Astrocyte of the cerebellum (primary cell): ENCODE results near the gene NLGN3.

Source experiments
- DNase-seq: peaks from one replicate; pipeline ENCODE4 v3.0.0-alpha.2; 2011; ENCODE audit warnings: low read depth
- H3K4me3 ChIP-seq: 2 replicates; pipeline ENCODE4 v1.5.1; 2011; ENCODE audit warnings: mild to moderate bottlenecking, low read depth, low read length, moderate library complexity
- in situ Hi-C: cut with HindIII; loops from 2 replicates; pipeline ENCODE4 v1.10.0; 2017; ENCODE audit warnings: low sequenced_read_pairs
- TF ChIP-seq, protein P1 (sequence below): IDR thresholded peaks from 2 replicates; pipeline ENCODE4 v1.5.1; 2012; ENCODE audit warnings: low read length, low read depth, moderate library complexity, mild to moderate bottlenecking; ENCODE audit errors: missing control alignments

NLGN3 gene

DNA sequence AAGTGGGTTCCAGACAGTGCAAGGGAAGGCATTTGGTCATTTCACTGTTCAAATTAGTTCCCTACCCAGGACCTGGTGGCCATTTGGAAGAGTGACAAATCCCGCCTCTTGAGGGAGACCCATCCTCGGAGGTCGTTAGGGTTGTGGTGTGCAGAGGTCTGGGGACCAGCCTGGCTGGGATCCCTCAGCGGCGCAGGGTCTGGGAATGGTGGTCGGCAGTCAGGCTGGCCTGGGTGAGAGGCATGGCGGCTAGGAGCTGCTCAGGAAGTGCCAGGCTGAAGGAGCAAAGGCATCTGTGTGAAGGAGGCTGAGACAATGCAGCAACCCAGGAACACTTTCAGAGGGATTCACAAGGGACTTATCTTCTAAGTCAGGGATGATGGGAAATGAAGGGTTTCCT is 6.7 kb downstream of the NLGN3 start:
- no peak for DNase-seq
- TF ChIP-seq, protein P1, sequence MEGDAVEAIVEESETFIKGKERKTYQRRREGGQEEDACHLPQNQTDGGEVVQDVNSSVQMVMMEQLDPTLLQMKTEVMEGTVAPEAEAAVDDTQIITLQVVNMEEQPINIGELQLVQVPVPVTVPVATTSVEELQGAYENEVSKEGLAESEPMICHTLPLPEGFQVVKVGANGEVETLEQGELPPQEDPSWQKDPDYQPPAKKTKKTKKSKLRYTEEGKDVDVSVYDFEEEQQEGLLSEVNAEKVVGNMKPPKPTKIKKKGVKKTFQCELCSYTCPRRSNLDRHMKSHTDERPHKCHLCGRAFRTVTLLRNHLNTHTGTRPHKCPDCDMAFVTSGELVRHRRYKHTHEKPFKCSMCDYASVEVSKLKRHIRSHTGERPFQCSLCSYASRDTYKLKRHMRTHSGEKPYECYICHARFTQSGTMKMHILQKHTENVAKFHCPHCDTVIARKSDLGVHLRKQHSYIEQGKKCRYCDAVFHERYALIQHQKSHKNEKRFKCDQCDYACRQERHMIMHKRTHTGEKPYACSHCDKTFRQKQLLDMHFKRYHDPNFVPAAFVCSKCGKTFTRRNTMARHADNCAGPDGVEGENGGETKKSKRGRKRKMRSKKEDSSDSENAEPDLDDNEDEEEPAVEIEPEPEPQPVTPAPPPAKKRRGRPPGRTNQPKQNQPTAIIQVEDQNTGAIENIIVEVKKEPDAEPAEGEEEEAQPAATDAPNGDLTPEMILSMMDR: no peak
- in situ Hi-C loops: no loop called here
- no peak overlapping the region for H3K4me3 ChIP-seq

DNA sequence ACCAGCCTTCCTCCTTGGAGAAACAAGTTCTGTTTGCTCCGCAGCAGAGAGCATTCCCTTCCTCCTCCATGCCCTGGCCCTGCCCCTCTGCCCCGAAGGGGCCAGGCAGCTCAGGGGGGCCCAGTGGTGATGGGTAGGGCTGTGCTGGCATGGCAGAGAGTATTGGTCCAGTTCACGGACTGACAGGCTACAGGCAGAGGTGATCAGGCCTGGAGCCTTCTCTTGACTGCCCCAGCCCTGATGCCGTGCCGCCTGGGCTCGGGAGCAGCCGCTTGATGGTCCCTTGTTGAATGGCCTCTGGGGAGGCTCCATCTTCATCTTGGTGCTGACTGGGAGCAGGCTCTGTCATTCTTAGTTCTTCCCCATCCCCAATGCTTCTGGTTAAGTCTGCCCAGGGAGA is 9.6 kb downstream of the NLGN3 start:
- TF ChIP-seq, protein P1: no peak

DNA sequence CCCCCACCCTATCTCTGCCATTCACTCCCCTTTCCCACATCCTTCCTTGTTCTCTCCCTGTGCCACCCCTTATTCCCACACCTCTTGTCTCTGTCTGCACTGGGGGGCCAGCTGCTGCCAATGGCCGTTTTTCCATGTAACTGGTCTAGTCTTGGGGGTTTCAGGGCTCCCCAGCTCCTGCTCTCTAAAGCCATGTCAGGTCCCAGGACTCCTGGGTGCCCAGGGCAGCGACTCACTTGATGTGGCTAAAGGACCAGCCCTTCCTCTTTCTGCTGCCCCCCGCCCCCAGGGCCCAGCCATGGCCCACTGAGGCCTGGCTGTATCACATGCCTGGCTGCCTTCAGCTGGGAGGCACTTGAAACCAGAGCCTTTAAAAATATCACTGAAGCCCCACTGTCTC is 10.0 kb downstream of the NLGN3 start:
- no peak for DNase-seq
- in situ Hi-C loops: no loop called here
- H3K4me3 ChIP-seq: no peak overlapping the region
- TF ChIP-seq, protein P1: no peak

More for the DNA sequence above, 9.6 kb downstream of the NLGN3 start:
- in situ Hi-C loops: no loop called here
- H3K4me3 ChIP-seq: no peak overlapping the region
- no peak for DNase-seq

DNA sequence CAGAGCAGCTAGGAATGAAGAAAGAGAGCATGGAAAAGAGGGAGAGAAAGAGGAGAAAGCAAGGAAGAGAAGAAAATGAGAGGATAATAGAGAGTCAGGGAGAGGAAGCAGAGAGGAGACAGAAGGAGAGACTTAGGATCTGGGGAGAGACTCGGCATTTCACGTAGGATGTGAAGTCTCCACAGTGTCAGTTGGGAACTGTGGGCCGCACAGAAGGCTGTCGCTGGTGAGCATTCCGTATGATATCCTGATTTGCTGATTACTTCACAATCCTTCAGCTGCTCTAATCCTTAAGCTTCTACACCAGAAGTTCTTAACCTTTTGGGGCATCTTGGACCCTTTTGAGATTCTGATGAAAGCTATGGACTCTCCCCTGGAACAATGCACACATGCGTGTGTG is 14.0 kb downstream of the NLGN3 start:
- DNase-seq: no peak
- TF ChIP-seq, protein P1: no peak
- H3K4me3 ChIP-seq: no peak overlapping the region
- in situ Hi-C loops: no loop called here

DNA sequence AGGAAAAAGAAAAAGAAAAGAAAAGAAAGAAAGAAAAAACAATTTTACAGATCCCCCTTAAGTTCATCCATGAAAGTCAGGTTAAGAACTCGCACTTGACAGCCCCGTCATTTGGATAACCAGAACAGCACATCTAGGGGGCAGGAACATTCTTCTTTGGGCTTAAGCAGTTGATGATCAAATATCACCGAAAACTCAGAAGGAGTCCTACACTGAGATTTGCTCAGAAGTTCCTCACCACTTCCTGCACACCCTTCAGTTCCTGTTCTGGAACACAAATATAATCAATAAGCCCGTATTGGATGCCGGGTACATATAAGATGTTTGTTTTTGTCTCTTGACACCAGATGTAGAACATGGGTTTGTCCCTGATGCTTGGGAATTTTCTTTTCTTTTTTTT is 14.7 kb downstream of the NLGN3 start:
- TF ChIP-seq, protein P1: no peak
- no peak overlapping the region for H3K4me3 ChIP-seq
- in situ Hi-C loops: no loop called here
- no peak for DNase-seq

DNA sequence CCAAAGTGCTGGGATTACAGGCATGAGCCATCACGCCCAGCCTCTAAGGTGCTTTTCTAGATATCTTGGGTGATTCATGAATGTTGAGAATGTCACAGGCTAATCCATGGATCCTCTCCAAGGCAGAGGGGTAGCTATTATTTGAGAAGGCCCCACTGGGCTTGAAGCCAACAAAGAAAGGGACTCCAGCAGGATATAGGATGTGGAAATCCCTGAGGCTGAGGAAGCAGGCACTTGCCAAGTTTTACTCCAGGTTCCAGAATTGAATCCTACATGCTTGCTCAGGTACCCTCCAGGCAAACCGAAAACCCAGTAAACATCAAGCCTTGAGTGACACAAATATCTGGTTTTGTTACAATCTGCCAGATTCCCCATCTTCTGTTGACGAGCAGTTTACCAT is 15.8 kb downstream of the NLGN3 start:
- TF ChIP-seq, protein P1: no peak
- DNase-seq: no peak
- in situ Hi-C loops: no loop called here
- H3K4me3 ChIP-seq: no peak overlapping the region

DNA sequence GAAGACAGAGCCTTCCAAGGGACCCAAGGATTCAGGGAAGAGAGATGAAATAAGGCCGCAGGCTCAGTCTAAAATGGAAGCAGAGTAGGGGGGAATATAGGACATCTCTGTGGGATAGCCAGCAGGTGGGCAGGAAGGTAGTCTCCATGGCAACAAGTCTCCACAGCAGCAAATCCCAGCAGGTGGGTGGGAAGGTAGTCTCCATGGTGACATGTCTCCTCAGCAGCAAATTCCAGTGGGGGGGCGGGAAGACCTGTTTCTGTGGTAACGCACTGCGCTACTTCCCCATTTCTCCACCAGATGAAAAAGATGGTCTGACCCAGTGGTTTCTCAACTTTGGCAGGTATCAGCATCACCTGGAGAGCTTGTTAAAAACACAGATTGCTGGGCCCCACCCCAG is 18.3 kb downstream of the NLGN3 start:
- in situ Hi-C loops: no loop called here
- TF ChIP-seq, protein P1: no peak
- H3K4me3 ChIP-seq: no peak overlapping the region
- DNase-seq: no peak
